OCI-LY7 (cell line): ENCODE results near the gene THRA.

Source experiments
- CTCF ChIP-seq: fragments of 200-600 bp; sonication (generic); conservative IDR thresholded peaks from 2 replicates; pipeline ENCODE4 v1.5.1; 2014; ENCODE audit warnings: mild to moderate bottlenecking, antibody characterized with exemption, low read length, moderate library complexity, mixed read lengths
- EZH2phosphoT487 ChIP-seq: fragments of 200-600 bp; sonication (generic); IDR thresholded peaks from 2 replicates; pipeline ENCODE4 v1.6.1; 2018; ENCODE audit warnings: low read depth, borderline replicate concordance, mild to moderate bottlenecking, mixed run types, antibody characterized with exemption, low read length, moderate library complexity, mixed read lengths

- peak; percentile 95 for TF ChIP-seq CTCF
- no peak for TF ChIP-seq EZH2phosphoT487
These were observed 12.6 kb downstream of the THRA start for GRCh38 chr17:40075201-40075941.
